Ovary (tissue), 9 donors: ENCODE data around the gene SNX25. TPM values are rescaled to one million over a fixed set of nuclear protein-coding genes. Genes with fewer than 3 reads are reported as not detected.

Source experiments
- DNase-seq, 5 donors: peaks; one replicate each; pipeline ENCODE4 v3.0.0-alpha.2; 2019 to 2020
- H3K27ac ChIP-seq, 2 donors: fragments of 200-600 bp; one replicate each; pipeline versions ENCODE4 v1.5.1 to v1.8.0; 2019 to 2022
- H3K27me3 ChIP-seq: fragments of 200-600 bp; one replicate; pipeline ENCODE4 v1.8.0; 2022
- H3K36me3 ChIP-seq: fragments of 200-600 bp; sonication (generic); one replicate; pipeline ENCODE4 v1.5.1; 2019
- H3K4me1 ChIP-seq: one replicate; pipeline ENCODE4 v1.8.1; 2013; ENCODE audit warnings: mild to moderate bottlenecking, moderate library complexity; ENCODE audit not compliant: insufficient read depth
- H3K4me3 ChIP-seq: fragments of 200-600 bp; sonication (generic); one replicate; pipeline ENCODE4 v1.5.1; 2017
- H3K9me3 ChIP-seq, 2 donors: fragments of 200-600 bp in 1 of 2; sonication (generic) in 1 of 2; one replicate each; pipeline versions ENCODE4 v1.5.1 to v1.8.1; 2013 to 2019; ENCODE audit warnings: mild to moderate bottlenecking in 1 of 2, moderate library complexity in 1 of 2
- EP300 ChIP-seq: sonication (generic); formaldehyde crosslinking; IDR thresholded peaks from one replicate; pipeline ENCODE4 v1.6.1; 2017; ENCODE audit warnings: antibody characterized with exemption
- POLR2A ChIP-seq: fragments of 450-650 bp; IDR thresholded peaks from one replicate; pipeline ENCODE4 v1.6.1; 2017; ENCODE audit warnings: antibody characterized with exemption, mild to moderate bottlenecking, moderate library complexity
- WGBS, 3 donors: extraction: QIAGEN DNeasy Blood & Tissue Kit in 1 of 3; methylation state at CpG; one replicate each; pipeline versions ENCODE4 v1.1.5 to v1.1.7; 2013 to 2017; 5-methylcytosine and 5-hydroxymethylcytosine counted together
- intact Hi-C, 4 donors: fragments of 100-400 bp; cut with DNase I; formaldehyde crosslinking; loops; one replicate each; pipeline versions ENCODE4 v1.11.0 to v1.15.1; 2022 to 2023
- polyA plus RNA-seq, 2 donors: library from polyadenylated mRNA; stranded (reverse); fragments of 200-250 nt in 1 of 2; fragments of 350-450 nt in 1 of 2; fragmentation: Illumina TruSeq in 1 of 2; extraction: RNeasy Lipid Tissue Mini Kit (QIAGEN cat#74804) in 1 of 2; gene quantifications; one replicate each; pipeline ENCODE4 v1.2.3, GENCODE V29; 2013 to 2014
- total RNA-seq, 7 donors: library from RNA; depleted of rRNA in 2 of 7; stranded (reverse); fragments of >200 nt in 2 of 7; fragmentation: NEBNext Ultra II Directional in 3 of 7; extraction: Animal tissue kit (Norgen Biotek cat#: 25700) in 3 of 7; gene quantifications; one replicate each; pipeline versions ENCODE4 v1.1.0 to v1.2.4, GENCODE V29; 2016 to 2023
- TF ChIP-seq, protein P1 (sequence below), 3 donors: fragments of 450-650 bp in 2 of 3; fragments of 200-600 bp in 1 of 3; IDR thresholded peaks; one replicate each; pipeline versions ENCODE4 v1.5.1 to v1.8.0; 2016 to 2022; ENCODE audit warnings: antibody characterized with exemption in 3 of 3, mild to moderate bottlenecking in 1 of 3
- donor health status: DM: no; HTN: no; CAD: no; lungs with moderate emphysema.
- donor health status: DM: no; HTN: no; CAD: no.
- donor health status: Bipolar disorder and iron deficiency.
- donor health status: DM: yes; HTN: yes; CAD: no.
- donor health status: DM: no; HTN: no; CAD: no.
- donor health status: DM: yes; HTN: yes; CAD: no.

Gene SNX25
- total and polyA plus RNA-seq, 9 donors, result 7.9 to 28.4 (median 19.1) TPM

DNA sequence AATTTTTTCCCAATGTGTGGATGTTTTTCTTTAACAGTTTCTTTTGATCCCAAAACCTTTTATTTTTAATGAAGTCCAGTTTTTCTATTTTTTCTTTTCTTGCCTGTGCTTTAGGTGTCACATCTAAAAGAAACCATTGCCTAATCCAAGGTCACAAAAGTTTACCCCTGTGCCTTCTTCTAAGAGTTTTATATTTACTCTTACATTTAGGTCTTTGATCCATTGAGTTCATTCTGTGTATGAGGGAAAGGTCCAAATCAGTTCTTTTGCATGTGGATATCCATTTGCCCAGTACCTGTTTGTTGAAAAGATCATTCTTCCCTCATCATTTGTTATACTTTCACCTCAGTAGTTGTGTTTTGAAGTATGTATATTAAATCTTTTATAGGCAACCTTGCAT is 173.4 kb downstream of the SNX25 start:
- Histone ChIP-seq H3K4me1 (peaks cover 1% of the 10 kb centered on the region), H3K27me3 (no peaks in the 10 kb centered on the region), H3K36me3 (no peaks in the 10 kb centered on the region), H3K27ac (no peak overlapping the region), H3K9me3 (no peaks in the 10 kb centered on the region), H3K4me3 (no peak overlapping the region)
- no peak for DNase-seq
- TF ChIP-seq POLR2A (no peak), EP300 (no peak)
- TF ChIP-seq, protein P1, sequence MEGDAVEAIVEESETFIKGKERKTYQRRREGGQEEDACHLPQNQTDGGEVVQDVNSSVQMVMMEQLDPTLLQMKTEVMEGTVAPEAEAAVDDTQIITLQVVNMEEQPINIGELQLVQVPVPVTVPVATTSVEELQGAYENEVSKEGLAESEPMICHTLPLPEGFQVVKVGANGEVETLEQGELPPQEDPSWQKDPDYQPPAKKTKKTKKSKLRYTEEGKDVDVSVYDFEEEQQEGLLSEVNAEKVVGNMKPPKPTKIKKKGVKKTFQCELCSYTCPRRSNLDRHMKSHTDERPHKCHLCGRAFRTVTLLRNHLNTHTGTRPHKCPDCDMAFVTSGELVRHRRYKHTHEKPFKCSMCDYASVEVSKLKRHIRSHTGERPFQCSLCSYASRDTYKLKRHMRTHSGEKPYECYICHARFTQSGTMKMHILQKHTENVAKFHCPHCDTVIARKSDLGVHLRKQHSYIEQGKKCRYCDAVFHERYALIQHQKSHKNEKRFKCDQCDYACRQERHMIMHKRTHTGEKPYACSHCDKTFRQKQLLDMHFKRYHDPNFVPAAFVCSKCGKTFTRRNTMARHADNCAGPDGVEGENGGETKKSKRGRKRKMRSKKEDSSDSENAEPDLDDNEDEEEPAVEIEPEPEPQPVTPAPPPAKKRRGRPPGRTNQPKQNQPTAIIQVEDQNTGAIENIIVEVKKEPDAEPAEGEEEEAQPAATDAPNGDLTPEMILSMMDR (IDR thresholded peaks at IDR 0.05), result no peak
- intact Hi-C loops, result no loop called here

DNA sequence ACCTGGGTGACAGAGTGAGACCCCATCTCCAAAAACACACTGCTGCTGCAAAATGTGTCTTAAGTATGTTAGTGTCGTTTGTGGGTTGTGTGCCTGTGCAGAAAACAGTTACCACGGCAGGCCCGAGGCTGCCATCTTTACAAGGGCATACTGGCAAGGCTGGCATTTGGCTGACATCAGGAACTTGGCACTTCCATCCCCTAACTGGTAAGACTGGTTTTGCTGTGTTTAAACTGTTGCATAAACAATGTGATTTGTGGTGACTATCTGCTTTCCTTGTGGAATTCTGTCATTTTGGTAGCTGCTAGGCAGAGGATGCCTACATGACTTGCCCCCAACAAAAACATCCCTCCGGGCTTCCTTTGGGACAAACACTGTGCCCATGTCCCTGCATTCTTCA is 174.1 kb downstream of the SNX25 start:
- Histone ChIP-seq H3K36me3 (no peaks in the 10 kb centered on the region), H3K27ac (no peak overlapping the region), H3K27me3 (no peaks in the 10 kb centered on the region), H3K9me3 (no peaks in the 10 kb centered on the region), H3K4me3 (no peak overlapping the region), H3K4me1 (peaks cover 1% of the 10 kb centered on the region)
- DNase-seq, result no peak
- WGBS, 3 donors, result 85 to 98% (median 97%) methylated on average over 4 of the region's 4 CpGs
- intact Hi-C loops, result no loop called here
- TF ChIP-seq EP300, result no peak
- no peak for TF ChIP-seq POLR2A
- TF ChIP-seq, protein P1 (IDR thresholded peaks at IDR 0.05), result no peak

DNA sequence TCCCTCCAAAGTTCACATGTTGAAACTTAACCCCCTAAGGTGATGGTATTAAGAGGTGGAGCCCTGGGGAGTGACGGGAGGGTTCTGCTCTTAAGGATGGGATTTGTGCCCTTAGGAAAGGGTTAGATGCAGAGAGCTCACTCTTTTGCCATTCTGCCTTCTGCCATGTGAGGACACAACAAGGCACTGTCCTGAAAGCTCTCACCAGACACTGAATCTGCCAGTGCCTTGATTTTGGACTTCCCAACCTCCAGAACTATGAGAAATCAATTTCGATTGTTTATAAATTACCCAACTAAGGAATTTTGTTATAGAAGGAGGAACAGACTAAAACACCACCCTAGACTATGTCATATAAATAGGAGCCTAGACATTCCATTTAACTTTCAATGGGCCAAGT is 174.7 kb downstream of the SNX25 start:
- H3K27ac ChIP-seq, result no peak overlapping the region
- DNase-seq, result no peak
- WGBS, 3 donors, result 92 to 97% (median 94%) methylated on average over 2 of the region's 2 CpGs

DNA sequence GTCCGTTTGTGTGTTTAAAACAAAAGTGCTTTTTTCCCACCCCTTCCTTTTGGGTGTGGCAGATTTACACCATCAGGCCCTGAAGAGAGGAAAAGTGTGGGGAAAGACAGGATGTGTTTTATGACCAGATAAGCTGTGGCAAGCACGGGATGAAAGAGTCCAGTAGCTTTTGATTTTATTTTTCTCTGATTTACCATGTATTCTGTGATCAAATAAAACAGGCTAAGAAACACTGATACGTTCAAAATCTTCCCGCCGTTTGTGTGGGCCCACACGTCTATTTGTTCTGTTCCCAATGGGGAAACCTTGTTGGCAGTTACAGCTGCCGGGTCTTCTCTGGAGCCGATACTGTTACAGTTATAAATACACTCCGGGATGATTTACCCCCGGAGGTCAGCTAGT is 175.5 kb downstream of the SNX25 start:
- Histone ChIP-seq H3K27ac (no peak overlapping the region), H3K27me3 (no peaks in the 10 kb centered on the region), H3K36me3 (no peaks in the 10 kb centered on the region), H3K4me3 (no peak overlapping the region), H3K4me1 (peaks cover 1% of the 10 kb centered on the region), H3K9me3 (no peaks in the 10 kb centered on the region)
- intact Hi-C loops, result no loop called here
- TF ChIP-seq POLR2A, result no peak
- TF ChIP-seq EP300, result no peak
- TF ChIP-seq, protein P1 (IDR thresholded peaks at IDR 0.05), result no peak
- 4 to 8% (median 7%) methylated on average over 10 of the region's 10 CpGs for WGBS, 3 donors
- no peak for DNase-seq

More for the DNA sequence above, 174.7 kb downstream of the SNX25 start:
- TF ChIP-seq POLR2A, result no peak
- no peak for TF ChIP-seq EP300
- TF ChIP-seq, protein P1 (IDR thresholded peaks at IDR 0.05), result no peak
- Histone ChIP-seq H3K36me3 (no peaks in the 10 kb centered on the region), H3K9me3 (no peaks in the 10 kb centered on the region), H3K4me3 (no peak overlapping the region), H3K27me3 (no peaks in the 10 kb centered on the region), H3K4me1 (peaks cover 1% of the 10 kb centered on the region)
- intact Hi-C loops, result no loop called here

DNA sequence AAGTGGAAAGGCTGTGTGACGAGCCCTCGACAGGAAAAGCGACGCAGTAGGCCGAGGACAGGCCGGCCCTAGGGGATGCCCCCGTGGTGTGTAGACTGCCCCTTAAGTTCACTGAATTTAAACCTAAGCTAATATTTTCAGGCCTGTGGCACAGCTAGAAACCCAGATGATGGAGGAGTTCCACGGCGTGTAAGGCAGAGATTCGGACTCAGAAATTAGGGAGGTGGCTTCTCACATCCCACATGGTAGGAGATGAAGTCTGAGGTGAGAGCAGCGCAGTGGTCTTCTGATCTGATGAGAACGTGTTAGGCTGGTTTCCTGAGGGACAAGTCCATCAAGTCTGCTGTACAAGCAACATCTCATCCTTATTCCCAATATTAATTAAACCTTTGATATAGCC is 178.6 kb downstream of the SNX25 start:
- intact Hi-C loops, result no loop called here
- TF ChIP-seq EP300 (no peak), POLR2A (no peak)
- TF ChIP-seq, protein P1 (IDR thresholded peaks at IDR 0.05), result no peak
- H3K36me3 ChIP-seq, result no peaks in the 10 kb centered on the region
- DNase-seq, result no peak
- WGBS, 3 donors, result 93 to 96% (median 93%) methylated on average over 12 of the region's 12 CpGs
- no peak overlapping the region for H3K27ac ChIP-seq
- no peak overlapping the region for H3K4me3 ChIP-seq
- no peaks in the 10 kb centered on the region for H3K27me3 ChIP-seq
- H3K9me3 ChIP-seq, result no peaks in the 10 kb centered on the region
- peaks cover 1% of the 10 kb centered on the region for H3K4me1 ChIP-seq
